K562 (cell line): Measurements from ENCODE around the gene KIFC3. TPM values are rescaled to one million over a fixed set of nuclear protein-coding genes. Genes with fewer than 3 reads are reported as not detected.

Source experiments
- ATAC-seq: fragments of 200-7000 bp; cut with Tn5 transposase; 3 replicates; pipeline ENCODE4 v1.9.1; 2020; ENCODE audit warnings: moderate library complexity
- BruUV-seq: library from RNA; stranded (reverse); fragments of 400-500 nt; replicated peaks from 2 replicates; lab custom pipeline; 2021; lab: Mats Ljungman, UMichigan
- CTCF ChIA-PET: fragments of 300-600 bp; formaldehyde crosslinking; extraction: SDS; loops from one replicate; lab custom pipeline; 2021; ENCODE audit warnings: low intra/inter-chr PET ratio; lab: Yijun Ruan, JAX
- POLR2A ChIA-PET: fragments of 300-600, 350-650 bp; sonication (Branson Sonifier 250); formaldehyde crosslinking; extraction: SDS; loops from one replicate; lab custom pipeline; 2021; ENCODE audit warnings: antibody characterized with exemption, inconsistent platforms; lab: Yijun Ruan, JAX
- DNase-seq, 4 experiments: peaks; one replicate each; pipeline versions ENCODE4 v3.0.0 to v3.0.0-alpha.2; 2011 to 2018; ENCODE audit warnings: low spot score in 3 of 4, mixed read lengths in 3 of 4; ENCODE audit errors: extremely low read depth in 1 of 4
- FAIRE-seq: peaks from 2 replicates; lab custom pipeline; 2011; peaks lifted over from hg19 to GRCh38; lab: Jason Lieb, UNC
- H2AFZ ChIP-seq: 2 replicates; pipeline ENCODE4 v1.6.0; 2011; ENCODE audit warnings: low read depth, low read length, control low read depth, inconsistent platforms
- H3K27ac ChIP-seq: fragments of 200-600 bp; 3 replicates; pipeline ENCODE4 v1.8.0; 2011; ENCODE audit warnings: low read depth, mild to moderate bottlenecking, control low read depth, inconsistent platforms, low read length, moderate library complexity, mixed read lengths; ENCODE audit errors: extremely low read depth
- H3K27me3 ChIP-seq, 2 experiments: fragments of 300-600 bp in 1 of 2; 2 replicates in 1 of 2; 3 replicates in 1 of 2; pipeline versions ENCODE4 v1.6.0 to v1.8.0; 2011; ENCODE audit warnings: inconsistent platforms in 2 of 2, low read length in 2 of 2, mild to moderate bottlenecking in 1 of 2, mixed read lengths in 1 of 2, moderate library complexity in 1 of 2; ENCODE audit not compliant: control insufficient read depth in 2 of 2, insufficient read depth in 2 of 2
- H3K36me3 ChIP-seq: fragments of 300-600 bp; 3 replicates; pipeline ENCODE4 v1.8.0; 2011; ENCODE audit warnings: mild to moderate bottlenecking, low read length, inconsistent platforms; ENCODE audit not compliant: control insufficient read depth, insufficient read depth
- H3K4me1 ChIP-seq, 2 experiments: fragments of 200-600 bp in 1 of 2; replicated peaks in 1 of 2; 2 replicates in 1 of 2; 3 replicates in 1 of 2; pipeline versions ENCODE4 v1.5.1 to v1.8.0; 2011; ENCODE audit warnings: inconsistent platforms in 2 of 2, low read length in 2 of 2, mild to moderate bottlenecking in 1 of 2, mixed read lengths in 1 of 2, moderate library complexity in 1 of 2; ENCODE audit not compliant: control insufficient read depth in 2 of 2, insufficient read depth in 2 of 2
- H3K4me2 ChIP-seq: 2 replicates; pipeline ENCODE4 v1.6.1; 2011; ENCODE audit warnings: low read length, control low read depth, inconsistent platforms, mixed read lengths; ENCODE audit not compliant: insufficient read depth
- H3K4me3 ChIP-seq: fragments of 200-600 bp; sonication (generic), shearing (Covaris generic); 2 replicates; pipeline ENCODE4 v1.5.1; 2016; ENCODE audit warnings: control low read depth, inconsistent platforms
- H3K79me2 ChIP-seq: fragments of 200-600 bp; 3 replicates; pipeline ENCODE4 v1.8.0; 2011; ENCODE audit warnings: low read length, inconsistent platforms; ENCODE audit not compliant: control insufficient read depth, insufficient read depth
- H3K9ac ChIP-seq, 2 experiments: 2 replicates each; pipeline versions ENCODE4 v1.6.0 to v1.6.1; 2011; ENCODE audit warnings: low read depth in 2 of 2, low read length in 2 of 2, control low read depth in 1 of 2, inconsistent platforms in 1 of 2, mild to moderate bottlenecking in 1 of 2, mixed read lengths in 1 of 2; ENCODE audit not compliant: insufficient read depth in 1 of 2
- H3K9me1 ChIP-seq: one replicate; pipeline ENCODE4 v1.6.0; 2011; ENCODE audit warnings: inconsistent platforms, mild to moderate bottlenecking, low read length, moderate library complexity; ENCODE audit not compliant: control insufficient read depth, insufficient read depth
- H3K9me3 ChIP-seq: replicated peaks from 2 replicates; pipeline ENCODE4 v1.5.1; 2011; ENCODE audit warnings: low read depth, low read length, inconsistent platforms; ENCODE audit not compliant: control insufficient read depth, insufficient read depth
- H4K20me1 ChIP-seq: replicated peaks from 2 replicates; pipeline ENCODE4 v1.6.1; 2011; ENCODE audit warnings: low read length, inconsistent platforms, mixed read lengths; ENCODE audit not compliant: control insufficient read depth, insufficient read depth
- BCOR ChIP-seq: fragments of 450-650 bp; IDR thresholded peaks from 2 replicates; pipeline ENCODE4 v1.6.1; 2016
- CC2D1A ChIP-seq: fragments of 450-650 bp; IDR thresholded peaks from 2 replicates; pipeline ENCODE4 v1.6.1; 2017; ENCODE audit warnings: mild to moderate bottlenecking
- FOS ChIP-seq: IDR thresholded peaks from 3 replicates; pipeline ENCODE4 v1.6.1; 2011; ENCODE audit not compliant: insufficient read length; ENCODE audit errors: extremely low read depth
- RAD21 ChIP-seq, 2 experiments: fragments of 250-450 bp in 1 of 2; fragments of 450-650 bp in 1 of 2; sonication (Bioruptor Pico) in 1 of 2; formaldehyde crosslinking in 1 of 2; IDR thresholded peaks in 1 of 2; conservative IDR thresholded peaks in 1 of 2; 2 replicates each; pipeline versions ENCODE4 v1.4.0 to v1.8.0; 2020 to 2022; ENCODE audit warnings: mild to moderate bottlenecking in 2 of 2, moderate library complexity in 1 of 2
- SMAD3 ChIP-seq: fragments of 450-650 bp; formaldehyde crosslinking; conservative IDR thresholded peaks from 2 replicates; pipeline ENCODE4 v1.4.0; 2020; ENCODE audit warnings: mild to moderate bottlenecking
- STAG1 ChIP-seq: sonication (generic); formaldehyde crosslinking; IDR thresholded peaks from 2 replicates; pipeline ENCODE4 v1.5.0; 2020; ENCODE audit warnings: missing genetic modification reagents, borderline replicate concordance
- TAF9B ChIP-seq: fragments of 450-650 bp; IDR thresholded peaks from 2 replicates; pipeline ENCODE4 v1.6.1; 2018; ENCODE audit warnings: mild to moderate bottlenecking; ENCODE audit not compliant: partially characterized antibody
- TBL1XR1 ChIP-seq, 2 experiments: IDR thresholded peaks; 2 replicates each; pipeline ENCODE4 v1.6.1; 2012; ENCODE audit warnings: improper control_type of control experiment in 2 of 2, low read length in 2 of 2, mild to moderate bottlenecking in 1 of 2
- TEAD1 ChIP-seq, 2 experiments: fragments of 450-650 bp in 1 of 2; sonication (generic) in 1 of 2; formaldehyde crosslinking; IDR thresholded peaks; 2 replicates each; pipeline versions ENCODE4 v1.4.0 to v1.8.0; 2020 to 2022; ENCODE audit warnings: mild to moderate bottlenecking in 2 of 2, missing genetic modification reagents in 1 of 2
- ZNF239 ChIP-seq: fragments of 250-450 bp; sonication (Bioruptor Pico); IDR thresholded peaks from 2 replicates; pipeline ENCODE4 v1.4.0; 2020; ENCODE audit warnings: mild to moderate bottlenecking
- WGBS: fragments of 100-300 bp; shearing (Covaris generic); methylation state at CpG from one replicate; pipeline ENCODE4 v1.1.6; 2016; ENCODE audit warnings: low coverage, mixed read lengths; ENCODE audit not compliant: insufficient coverage; ENCODE audit errors: missing lambda C conversion rate; 5-methylcytosine and 5-hydroxymethylcytosine counted together
- in situ Hi-C: fragments of 300-500 bp; cut with MboI; formaldehyde crosslinking; loops from 4 replicates; pipeline ENCODE4 v1.15.0; 2018; ENCODE audit warnings: inconsistent platforms, mixed read lengths
- intact Hi-C: fragments of 100-400 bp; cut with micrococcal nuclease; formaldehyde crosslinking; loops from 2 replicates; pipeline ENCODE4 v1.14.2; 2022
- polyA plus RNA-seq, 8 experiments: library from polyadenylated mRNA; depleted of rRNA in 4 of 8; stranded (reverse) in 5 of 8; unstranded in 3 of 8; fragments of >200 nt; fragmentation: Nextera tagmentation in 2 of 8; fragmentation: Illumina TruSeq in 1 of 8; extraction: Ambion mirVana in 2 of 8; extraction: Trizol in 1 of 8; gene quantifications; 2 replicates each; pipeline versions ENCODE4 v1.2.1 to v1.2.3, GENCODE V29; 2011 to 2014; ENCODE audit warnings: inconsistent platforms in 1 of 8, missing spikeins in 1 of 8
- total RNA-seq, 7 experiments: library from RNA; depleted of rRNA in 6 of 7; stranded (reverse); fragments of >200 nt in 6 of 7; fragmentation: Illumina TruSeq in 2 of 7; extraction: Trizol in 2 of 7; gene quantifications; 2 replicates each; pipeline versions ENCODE4 v1.2.1 to v1.2.3, GENCODE V29; 2011 to 2021; ENCODE audit warnings: low replicate concordance in 1 of 7
- TF ChIP-seq, protein P1 (sequence below): sonication (generic); formaldehyde crosslinking; IDR thresholded peaks from 2 replicates; pipeline ENCODE4 v1.8.0; 2022; ENCODE audit warnings: missing genetic modification reagents, mild to moderate bottlenecking, borderline replicate concordance
- TF ChIP-seq, protein P2 (sequence below): fragments of 450-650 bp; formaldehyde crosslinking; IDR thresholded peaks from 2 replicates; pipeline ENCODE4 v1.4.0; 2022; ENCODE audit warnings: missing genetic modification characterization
- TF ChIP-seq, protein P3 (sequence below), 3 experiments: fragments of 200-800 bp in 1 of 3; sonication (Bioruptor generic) in 1 of 3; sonication (generic) in 1 of 3; formaldehyde crosslinking in 1 of 3; IDR thresholded peaks; 2 replicates each; pipeline versions ENCODE4 v1.6.1 to v1.8.0; 2016 to 2022; ENCODE audit warnings: mild to moderate bottlenecking in 2 of 3, missing compliant biosample characterization in 2 of 3, missing genetic modification characterization in 2 of 3, missing genetic modification reagents in 1 of 3
- TF ChIP-seq, protein P4 (sequence below): fragments of 450-650 bp; IDR thresholded peaks from 2 replicates; pipeline ENCODE4 v1.6.1; 2016; ENCODE audit warnings: borderline replicate concordance

The KIFC3 gene
- total and polyA plus RNA-seq, 9 of the 15 experiments (the other 6 are each of a cell fraction or from before 2014, with no cell fraction given) = 0.23 to 105 (median 26.2) TPM

DNA sequence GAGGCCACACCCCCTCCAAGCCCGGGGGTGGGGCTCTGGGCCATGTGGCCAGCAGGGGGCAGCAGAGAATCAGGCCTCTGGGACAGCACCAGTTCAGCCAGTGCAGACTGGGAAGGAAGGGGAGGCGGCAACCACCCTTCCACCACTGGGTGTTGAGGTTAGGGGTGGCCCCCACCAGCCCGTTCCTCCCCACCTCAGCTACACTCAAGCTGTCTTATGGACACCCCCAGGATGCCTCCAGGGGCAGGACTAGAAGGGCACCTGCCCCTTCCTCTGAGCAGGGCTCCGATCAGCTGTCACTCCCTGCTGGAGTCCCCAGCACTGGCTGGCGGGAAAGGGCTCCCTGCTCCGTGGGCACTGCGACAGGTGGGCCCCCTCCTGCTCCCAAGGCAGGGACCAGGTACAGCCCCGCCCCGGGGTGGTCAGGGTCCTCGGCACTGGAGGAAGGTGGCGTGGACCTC, 44.9 kb downstream of the KIFC3 start:
- no peaks in the 10 kb centered on the region for H3K79me2 ChIP-seq
- H3K4me2 ChIP-seq = no peak overlapping the region
- H3K27ac ChIP-seq = 0 out of 3 replicates have a peak overlapping the region, but pooled peaks have one; percentile 20
- FAIRE-seq (peak; percentile 95), DNase-seq (peak; percentile 90 to 94 (median 94)), ATAC-seq (peak; percentile 98)
- no TSS peak for BruUV-seq
- POLR2A ChIA-PET = interaction anchor here (1.4 kb wide), 1 partner anchor 22 kb away, joined by 5 read pairs; the partner anchor contains the start of gene KATNB1
- peak overlapping the region in 1 of 2 experiments; percentile 45; a peak in 2 of 4 replicates for H3K9ac ChIP-seq
- 43% methylated on average over 7 of the region's 11 CpGs for WGBS
- H3K27me3 ChIP-seq = no peaks in the 10 kb centered on the region
- peaks cover 0 to 60% of the 10 kb centered on the region in 2 experiments; a peak in 3 of 5 replicates for H3K4me1 ChIP-seq
- H3K9me1 ChIP-seq = no peaks in the 10 kb centered on the region
- CTCF ChIA-PET = interaction anchor here (0.6 to 1.7 kb wide), 7 partner anchors 106 to 244 kb away, joined by 3 to 7 read pairs (median 4); partner anchors contain the start of genes USB1 and ZNF319
- peaks cover 82% of the 10 kb centered on the region; the same call in 2 of the 3 replicates for H3K36me3 ChIP-seq
- in situ Hi-C loops (loop anchor here (10.0 kb wide), 1 partner anchor 247 kb away; the partner anchor contains the start of genes USB1 and ZNF319), intact Hi-C loops (loop anchor here (1.0 to 2.0 kb wide), 2 partner anchors 106 to 243 kb away; partner anchors contain the start of genes USB1 and ZNF319)
- H4K20me1 ChIP-seq = peaks cover 4% of the 10 kb centered on the region
- H3K9me3 ChIP-seq = no peaks in the 10 kb centered on the region
- H2AFZ ChIP-seq = no peak overlapping the region
- no peak overlapping the region for H3K4me3 ChIP-seq
- TF ChIP-seq TAF9B = no peak
- TF ChIP-seq TBL1XR1 (IDR thresholded peaks at IDR 0.05; ENCODE audit: low read length in 2 of 2) = peak in 1 of 2 experiments; percentile 35; a peak in 1 of 4 replicates
- TF ChIP-seq, protein P1, sequence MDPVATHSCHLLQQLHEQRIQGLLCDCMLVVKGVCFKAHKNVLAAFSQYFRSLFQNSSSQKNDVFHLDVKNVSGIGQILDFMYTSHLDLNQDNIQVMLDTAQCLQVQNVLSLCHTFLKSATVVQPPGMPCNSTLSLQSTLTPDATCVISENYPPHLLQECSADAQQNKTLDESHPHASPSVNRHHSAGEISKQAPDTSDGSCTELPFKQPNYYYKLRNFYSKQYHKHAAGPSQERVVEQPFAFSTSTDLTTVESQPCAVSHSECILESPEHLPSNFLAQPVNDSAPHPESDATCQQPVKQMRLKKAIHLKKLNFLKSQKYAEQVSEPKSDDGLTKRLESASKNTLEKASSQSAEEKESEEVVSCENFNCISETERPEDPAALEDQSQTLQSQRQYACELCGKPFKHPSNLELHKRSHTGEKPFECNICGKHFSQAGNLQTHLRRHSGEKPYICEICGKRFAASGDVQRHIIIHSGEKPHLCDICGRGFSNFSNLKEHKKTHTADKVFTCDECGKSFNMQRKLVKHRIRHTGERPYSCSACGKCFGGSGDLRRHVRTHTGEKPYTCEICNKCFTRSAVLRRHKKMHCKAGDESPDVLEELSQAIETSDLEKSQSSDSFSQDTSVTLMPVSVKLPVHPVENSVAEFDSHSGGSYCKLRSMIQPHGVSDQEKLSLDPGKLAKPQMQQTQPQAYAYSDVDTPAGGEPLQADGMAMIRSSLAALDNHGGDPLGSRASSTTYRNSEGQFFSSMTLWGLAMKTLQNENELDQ = no peak
- TF ChIP-seq TEAD1 (CRISPR knock-in tag; IDR thresholded peaks at IDR 0.05) = no peak
- TF ChIP-seq, protein P2, sequence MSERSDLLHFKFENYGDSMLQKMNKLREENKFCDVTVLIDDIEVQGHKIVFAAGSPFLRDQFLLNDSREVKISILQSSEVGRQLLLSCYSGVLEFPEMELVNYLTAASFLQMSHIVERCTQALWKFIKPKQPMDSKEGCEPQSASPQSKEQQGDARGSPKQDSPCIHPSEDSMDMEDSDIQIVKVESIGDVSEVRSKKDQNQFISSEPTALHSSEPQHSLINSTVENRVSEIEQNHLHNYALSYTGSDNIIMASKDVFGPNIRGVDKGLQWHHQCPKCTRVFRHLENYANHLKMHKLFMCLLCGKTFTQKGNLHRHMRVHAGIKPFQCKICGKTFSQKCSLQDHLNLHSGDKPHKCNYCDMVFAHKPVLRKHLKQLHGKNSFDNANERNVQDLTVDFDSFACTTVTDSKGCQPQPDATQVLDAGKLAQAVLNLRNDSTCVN (CRISPR knock-in tag) = no peak
- TF ChIP-seq RAD21 (CRISPR knock-in tag; conservative IDR thresholded peaks at IDR 0.05 in 1 of 2, IDR thresholded peaks at IDR 0.05 in 1 of 2) = peak; percentile 89 to 91
- TF ChIP-seq FOS = no peak
- no peak for TF ChIP-seq ZNF239 (CRISPR knock-in tag)
- TF ChIP-seq STAG1 = peak; percentile 86; the same call in 1 of the 2 replicates
- no peak for TF ChIP-seq BCOR
- TF ChIP-seq, protein P3, sequence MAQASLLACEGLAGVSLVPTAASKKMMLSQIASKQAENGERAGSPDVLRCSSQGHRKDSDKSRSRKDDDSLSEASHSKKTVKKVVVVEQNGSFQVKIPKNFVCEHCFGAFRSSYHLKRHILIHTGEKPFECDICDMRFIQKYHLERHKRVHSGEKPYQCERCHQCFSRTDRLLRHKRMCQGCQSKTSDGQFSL (CRISPR knock-in tag; IDR thresholded peaks at IDR 0.05) = 0 out of 2 replicates have a peak, but pooled peaks have one; percentile 27
- TF ChIP-seq, protein P3 (tag; IDR thresholded peaks at IDR 0.05) = no peak
- TF ChIP-seq CC2D1A = peak; percentile 51; the same call in 1 of the 2 replicates
- TF ChIP-seq, protein P4, sequence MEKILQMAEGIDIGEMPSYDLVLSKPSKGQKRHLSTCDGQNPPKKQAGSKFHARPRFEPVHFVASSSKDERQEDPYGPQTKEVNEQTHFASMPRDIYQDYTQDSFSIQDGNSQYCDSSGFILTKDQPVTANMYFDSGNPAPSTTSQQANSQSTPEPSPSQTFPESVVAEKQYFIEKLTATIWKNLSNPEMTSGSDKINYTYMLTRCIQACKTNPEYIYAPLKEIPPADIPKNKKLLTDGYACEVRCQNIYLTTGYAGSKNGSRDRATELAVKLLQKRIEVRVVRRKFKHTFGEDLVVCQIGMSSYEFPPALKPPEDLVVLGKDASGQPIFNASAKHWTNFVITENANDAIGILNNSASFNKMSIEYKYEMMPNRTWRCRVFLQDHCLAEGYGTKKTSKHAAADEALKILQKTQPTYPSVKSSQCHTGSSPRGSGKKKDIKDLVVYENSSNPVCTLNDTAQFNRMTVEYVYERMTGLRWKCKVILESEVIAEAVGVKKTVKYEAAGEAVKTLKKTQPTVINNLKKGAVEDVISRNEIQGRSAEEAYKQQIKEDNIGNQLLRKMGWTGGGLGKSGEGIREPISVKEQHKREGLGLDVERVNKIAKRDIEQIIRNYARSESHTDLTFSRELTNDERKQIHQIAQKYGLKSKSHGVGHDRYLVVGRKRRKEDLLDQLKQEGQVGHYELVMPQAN = no peak
- no peak for TF ChIP-seq SMAD3
